Kidney (tissue), 14 donors: ENCODE measurements around the gene ALKBH5. TPM values are rescaled to one million over a fixed set of nuclear protein-coding genes. Genes with fewer than 3 reads are reported as not detected.
A peak's percentile ranks its signal among the peaks of the same experiment; 100 is the strongest.

Experiments
- DNase-seq, 5 donors: peaks; one replicate each; pipeline ENCODE4 v3.0.0-alpha.2; 2013 to 2020
- FAIRE-seq: peaks from 2 replicates; lab custom pipeline; 2012; peaks lifted over from hg19 to GRCh38; lab: Jason Lieb, UNC
- H3K27ac ChIP-seq, 2 donors: one replicate each; pipeline ENCODE4 v1.7.0; 2013; ENCODE audit warnings: low read depth in 2 of 2, low read length in 2 of 2, inconsistent platforms in 1 of 2
- H3K27me3 ChIP-seq: one replicate; pipeline ENCODE4 v1.7.1; 2013; ENCODE audit warnings: low read length, inconsistent platforms; ENCODE audit not compliant: control insufficient read depth, insufficient read depth
- H3K36me3 ChIP-seq, 3 donors: one replicate each; pipeline versions ENCODE4 v1.7.0 to v1.7.1; 2013; ENCODE audit warnings: low read length in 3 of 3, control low read depth in 1 of 3, inconsistent platforms in 1 of 3; ENCODE audit not compliant: insufficient read depth in 3 of 3, control insufficient read depth in 2 of 3
- H3K4me1 ChIP-seq, 3 donors: one replicate each; pipeline versions ENCODE4 v1.7.0 to v1.7.1; 2013; ENCODE audit warnings: low read length in 3 of 3, inconsistent platforms in 1 of 3, low read depth in 1 of 3; ENCODE audit not compliant: control insufficient read depth in 2 of 3, insufficient read depth in 2 of 3
- H3K4me3 ChIP-seq, 3 donors: one replicate each; pipeline versions ENCODE4 v1.7.0 to v1.8.1; 2013; ENCODE audit warnings: low read length in 3 of 3, control low read depth in 1 of 3, inconsistent platforms in 1 of 3
- H3K9ac ChIP-seq, 3 donors: one replicate each; pipeline versions ENCODE4 v1.7.0 to v1.7.1; 2013; ENCODE audit warnings: low read length in 3 of 3, control low read depth in 1 of 3, inconsistent platforms in 1 of 3
- H3K9me3 ChIP-seq, 3 donors: one replicate each; pipeline versions ENCODE4 v1.7.0 to v1.7.1; 2013; ENCODE audit warnings: low read length in 3 of 3, control low read depth in 1 of 3, inconsistent platforms in 1 of 3; ENCODE audit not compliant: control insufficient read depth in 2 of 3, insufficient read depth in 1 of 3
- intact Hi-C: fragments of 100-400 bp; cut with DNase I; formaldehyde crosslinking; loops from one replicate; pipeline ENCODE4 v1.11.1; 2022
- polyA plus RNA-seq: library from polyadenylated mRNA; stranded (reverse); fragments of 350-450 nt; fragmentation: Illumina TruSeq; extraction: RNeasy Lipid Tissue Mini Kit (QIAGEN cat#74804); gene quantifications from one replicate; pipeline ENCODE4 v1.2.3, GENCODE V29; 2014; ENCODE audit warnings: low read depth, low replicate concordance; ENCODE audit not compliant: insufficient read depth
- total RNA-seq: library from RNA; stranded (reverse); fragmentation: NEBNext Ultra II Directional; extraction: Animal tissue kit (Norgen Biotek cat#: 25700); gene quantifications from one replicate; pipeline ENCODE4 v1.2.1, GENCODE V29; 2021
- TF ChIP-seq, protein P1 (sequence below): IDR thresholded peaks from 3 replicates; pipeline ENCODE4 v1.5.1; 2012; ENCODE audit warnings: mild to moderate bottlenecking, moderate library complexity, borderline replicate concordance; ENCODE audit not compliant: insufficient read depth; ENCODE audit errors: extremely low read depth
- donor health status: control.
- donor health status: control.
- donor health status: control.
- donor health status: control.
- donor health status: control.
- donor health status: DM: yes; HTN: yes; CAD: no.
- donor health status: Normal renal cell carcinoma (clear cell type).

The ALKBH5 gene
- total and polyA plus RNA-seq, 2 donors from 2014 or later, result 67.1 to 94.4 TPM

DNA sequence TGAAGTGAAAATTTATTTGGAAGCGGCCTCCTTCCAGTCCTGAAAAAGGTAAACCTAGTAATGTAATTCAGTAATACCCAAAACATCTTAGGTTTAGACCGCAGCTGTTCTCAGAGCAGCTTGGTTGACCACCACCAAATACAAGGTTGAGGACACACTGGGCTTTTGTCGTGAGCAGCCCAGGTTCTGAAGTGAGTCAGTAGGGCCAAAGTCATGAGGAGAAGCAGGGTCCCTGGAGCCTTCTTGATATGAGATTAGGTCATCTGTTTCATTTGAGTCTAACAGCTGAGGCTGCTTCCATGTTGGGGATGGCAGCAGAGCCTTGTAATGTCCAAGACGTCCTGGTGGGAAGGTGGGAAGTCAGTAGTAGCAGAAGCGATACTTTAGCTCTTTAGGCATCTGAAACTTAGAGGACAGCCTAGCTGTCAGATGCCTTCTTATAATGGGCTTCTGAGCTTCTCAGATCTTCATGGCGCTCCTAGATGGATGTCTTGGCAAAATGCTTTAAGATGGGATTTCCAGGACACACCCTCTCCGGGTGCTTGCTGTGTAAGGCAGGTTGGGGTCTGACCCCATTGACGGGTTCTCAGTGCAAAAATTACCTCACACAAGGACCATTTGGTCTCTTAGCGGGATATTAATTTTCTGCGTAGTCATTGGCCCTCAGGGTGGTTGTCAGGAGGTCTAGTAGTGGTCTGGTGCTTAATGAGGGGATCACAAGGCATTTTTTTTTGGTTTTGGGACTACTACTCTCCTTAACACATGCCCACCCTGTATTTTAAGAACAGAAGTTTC is 2.4 kb downstream of the ALKBH5 start:
- Histone ChIP-seq H3K4me3 (peak overlapping the region; percentile 35 to 84 (median 75)), H3K27me3 (no peaks in the 10 kb centered on the region), H3K27ac (peak overlapping the region; percentile 1 to 65), H3K4me1 (peaks cover 3 to 48% (median 38%) of the 10 kb centered on the region in 3 donors), H3K9ac (peak overlapping the region; percentile 45 to 92 (median 72)), H3K9me3 (no peaks in the 10 kb centered on the region), H3K36me3 (peaks cover 0 to 3% (median 0%) of the 10 kb centered on the region in 3 donors)
- no peak for DNase-seq
- intact Hi-C loops, result no loop called here
- TF ChIP-seq, protein P1, sequence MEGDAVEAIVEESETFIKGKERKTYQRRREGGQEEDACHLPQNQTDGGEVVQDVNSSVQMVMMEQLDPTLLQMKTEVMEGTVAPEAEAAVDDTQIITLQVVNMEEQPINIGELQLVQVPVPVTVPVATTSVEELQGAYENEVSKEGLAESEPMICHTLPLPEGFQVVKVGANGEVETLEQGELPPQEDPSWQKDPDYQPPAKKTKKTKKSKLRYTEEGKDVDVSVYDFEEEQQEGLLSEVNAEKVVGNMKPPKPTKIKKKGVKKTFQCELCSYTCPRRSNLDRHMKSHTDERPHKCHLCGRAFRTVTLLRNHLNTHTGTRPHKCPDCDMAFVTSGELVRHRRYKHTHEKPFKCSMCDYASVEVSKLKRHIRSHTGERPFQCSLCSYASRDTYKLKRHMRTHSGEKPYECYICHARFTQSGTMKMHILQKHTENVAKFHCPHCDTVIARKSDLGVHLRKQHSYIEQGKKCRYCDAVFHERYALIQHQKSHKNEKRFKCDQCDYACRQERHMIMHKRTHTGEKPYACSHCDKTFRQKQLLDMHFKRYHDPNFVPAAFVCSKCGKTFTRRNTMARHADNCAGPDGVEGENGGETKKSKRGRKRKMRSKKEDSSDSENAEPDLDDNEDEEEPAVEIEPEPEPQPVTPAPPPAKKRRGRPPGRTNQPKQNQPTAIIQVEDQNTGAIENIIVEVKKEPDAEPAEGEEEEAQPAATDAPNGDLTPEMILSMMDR, result no peak
- FAIRE-seq, result no peak

GRCh38 chr17:18186627-18186982 is 3.0 kb downstream of the ALKBH5 start:
- Histone ChIP-seq H3K4me3 (peak overlapping the region; percentile 35 to 84 (median 75)), H3K9ac (peak overlapping the region in 2 of 3 donors; percentile 72), H3K27me3 (no peaks in the 10 kb centered on the region), H3K4me1 (peaks cover 3 to 54% (median 44%) of the 10 kb centered on the region in 3 donors), H3K27ac (peak overlapping the region in 1 of 2 donors; percentile 65), H3K9me3 (no peaks in the 10 kb centered on the region), H3K36me3 (peaks cover 0 to 3% (median 0%) of the 10 kb centered on the region in 3 donors)
- DNase-seq (no peak), FAIRE-seq (no peak)
- TF ChIP-seq, protein P1, result no peak
- intact Hi-C loops, result no loop called here

- H3K27ac ChIP-seq, result peak overlapping the region in 1 of 2 donors; percentile 65
Observed at GRCh38 chr17:18187226-18187625, 3.6 kb downstream of the ALKBH5 start.

More at GRCh38 chr17:18187226-18187625, 3.6 kb downstream of the ALKBH5 start:
- FAIRE-seq, result no peak
- DNase-seq, result no peak
- no peaks in the 10 kb centered on the region for H3K9me3 ChIP-seq
- no peaks in the 10 kb centered on the region for H3K27me3 ChIP-seq
- peaks cover 0 to 3% (median 0%) of the 10 kb centered on the region in 3 donors for H3K36me3 ChIP-seq
- H3K9ac ChIP-seq, result peak overlapping the region in 2 of 3 donors; percentile 72
- TF ChIP-seq, protein P1, result no peak
- peaks cover 3 to 57% (median 46%) of the 10 kb centered on the region in 3 donors for H3K4me1 ChIP-seq
- intact Hi-C loops, result no loop called here
- H3K4me3 ChIP-seq, result peak overlapping the region; percentile 30 to 84 (median 75)
